Stimulated activated CD4-positive, alpha-beta T cell treated with anti-CD3 and anti-CD28 coated beads, Interleukin-1b, Interleukin-23, amount 100 ng/mL, for 4 hours (primary cell): Measurements from ENCODE around the gene TBX3.

Source experiments
- DNase-seq, 2 donors: peaks; one replicate each; pipeline ENCODE4 v3.0.0-alpha.2; 2020; ENCODE audit warnings: low read depth in 2 of 2

TBX3 gene

DNA sequence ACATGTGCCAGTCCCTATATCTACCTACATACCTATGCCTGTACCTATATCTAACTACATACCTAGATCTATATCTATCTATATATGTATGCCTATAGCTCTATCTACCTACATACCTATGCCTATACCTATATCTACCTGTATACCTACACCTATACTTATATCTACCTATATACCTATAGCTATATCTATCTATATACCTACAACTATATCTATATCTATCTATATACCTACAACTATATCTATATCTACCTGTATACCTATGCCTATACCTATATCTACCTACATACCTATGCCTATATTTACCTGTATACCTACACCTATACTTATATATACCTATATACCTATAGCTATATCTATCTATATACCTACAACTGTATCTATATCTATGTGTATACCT, 56.6 kb downstream of the TBX3 start:
- DNase-seq, result no peak

DNA sequence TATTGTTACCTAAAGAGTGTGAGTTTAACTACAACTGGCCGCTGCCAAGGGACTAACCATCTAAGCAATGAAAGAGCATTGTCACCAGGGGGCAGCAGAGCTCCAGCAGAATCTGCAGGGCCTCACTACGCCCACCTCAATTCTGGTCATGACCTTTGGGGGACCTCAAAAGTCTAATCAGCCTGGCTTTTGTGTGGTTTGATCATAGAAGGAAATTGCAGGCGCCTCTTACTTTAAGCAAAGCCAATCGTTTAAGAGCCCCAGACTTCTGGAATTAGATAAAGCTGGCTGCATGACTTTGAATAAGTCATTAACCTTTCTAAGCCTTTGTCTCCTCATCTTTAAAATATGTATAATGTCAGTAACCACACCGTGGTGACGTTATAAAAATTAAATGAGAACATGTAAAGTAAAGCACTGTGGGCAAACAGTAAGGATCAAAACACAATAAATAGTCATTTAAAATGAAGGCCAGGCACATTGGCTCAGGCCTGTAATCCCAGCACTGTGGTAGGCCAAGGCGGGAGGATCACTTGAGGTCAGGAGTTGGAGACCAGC, 58.6 kb downstream of the TBX3 start:
- DNase-seq, result peak in 1 of 2 donors; percentile 12

DNA sequence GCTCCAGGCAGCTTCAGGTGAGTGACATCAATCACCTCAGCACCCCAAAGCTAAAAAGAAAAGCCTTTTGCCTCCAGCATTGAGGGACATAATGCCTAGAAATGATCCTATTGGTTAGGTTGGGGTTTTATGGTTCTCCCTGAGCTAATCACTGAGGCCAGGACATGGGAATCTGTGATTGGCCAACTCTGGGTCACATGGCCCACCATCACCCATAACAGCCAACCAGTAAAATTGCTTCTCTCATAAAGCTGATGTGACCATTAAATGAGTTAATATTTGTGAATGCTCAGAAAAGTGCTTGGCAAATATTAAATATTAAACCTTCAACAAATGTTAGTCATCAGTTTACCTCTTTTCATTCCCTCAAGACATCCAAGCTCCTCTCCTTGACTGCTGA, 60.2 kb downstream of the TBX3 start:
- DNase-seq, result no peak
